GM12872 (cell line): Measurements from ENCODE around the gene LNX1.

ENCODE experiments used
- CTCF ChIP-seq: IDR thresholded peaks from 3 replicates; pipeline ENCODE4 v1.5.1; 2011; ENCODE audit warnings: low read depth, mild to moderate bottlenecking, low read length, moderate library complexity; ENCODE audit not compliant: insufficient read depth

LNX1 gene

DNA sequence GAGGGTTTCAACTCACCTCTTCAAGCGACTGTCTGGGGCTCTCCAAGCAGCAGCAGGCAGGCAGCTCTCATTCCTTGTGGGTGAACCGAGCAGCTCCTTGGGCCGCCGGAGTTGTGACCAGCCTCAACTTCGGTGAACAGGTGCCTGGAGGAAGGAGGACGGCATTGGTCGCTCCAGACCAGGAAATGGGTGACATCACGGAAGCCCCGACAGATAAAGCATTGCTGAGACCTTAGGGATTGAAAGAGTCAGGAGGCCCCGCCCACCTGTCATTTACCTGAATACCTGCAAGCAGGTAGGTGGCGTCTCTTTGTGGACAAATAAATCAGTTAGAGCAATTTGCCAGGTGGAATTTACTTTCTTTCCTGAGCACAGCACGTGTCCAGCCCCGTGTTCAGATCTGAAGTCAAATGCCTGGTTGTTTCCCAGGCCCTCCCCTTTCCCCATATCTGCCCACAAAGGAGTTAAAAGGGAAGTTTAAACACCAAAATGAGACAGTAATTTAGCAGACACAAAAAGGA, at the start of gene LNX1:
Gene LNX1 (minus strand): TSS at position 115 of the 521 bp plus-strand sequence. CDS start 17,484 bp downstream, outside the sequence.
- TF ChIP-seq CTCF = no peak

DNA sequence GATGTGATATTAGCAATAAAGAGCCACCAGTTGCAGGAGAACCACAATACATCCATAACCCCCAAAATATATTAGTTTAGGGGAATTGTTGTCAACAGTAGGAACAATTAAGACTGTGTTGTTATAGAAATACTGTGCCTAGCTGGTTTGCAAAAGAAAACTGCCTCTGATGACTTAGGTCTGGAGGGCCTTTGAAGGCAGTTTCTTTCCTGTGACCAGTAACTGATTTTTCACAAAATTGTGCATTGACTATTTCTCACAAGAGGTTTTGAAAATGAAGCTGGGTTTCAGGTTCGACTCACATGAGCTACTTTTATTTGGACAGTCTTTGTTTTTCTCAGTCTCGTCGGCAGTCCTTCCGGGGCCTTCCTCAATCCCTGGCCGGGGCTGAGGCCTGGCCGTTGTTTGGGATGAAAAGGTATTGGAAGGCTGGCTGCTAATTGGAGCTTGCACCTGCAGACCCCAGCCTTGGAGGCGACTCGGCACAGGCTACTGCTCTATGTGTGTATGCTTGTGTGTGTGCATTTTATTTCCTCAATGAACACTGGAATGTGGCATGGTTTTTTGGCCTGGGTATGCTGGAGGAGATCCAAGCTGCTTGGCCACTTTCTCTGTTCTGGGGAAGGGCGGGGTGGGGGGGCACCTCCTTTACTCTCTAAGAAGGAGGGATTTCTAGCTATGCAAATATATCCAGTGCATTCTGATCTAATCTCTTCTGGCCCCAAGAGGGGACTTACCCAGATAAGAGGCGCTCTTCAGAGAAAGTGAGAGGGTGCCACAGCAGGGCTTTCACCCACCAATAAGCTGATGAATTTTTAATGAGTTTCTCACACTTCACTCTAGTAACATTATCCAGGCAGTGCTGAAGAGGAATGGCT, 49.5 kb upstream of the LNX1 start:
- TF ChIP-seq CTCF = no peak

GRCh38 chr4:53638919-53639318, 47.6 kb upstream of the LNX1 start:
- TF ChIP-seq CTCF = no peak

GRCh38 chr4:53637348-53637747, 46.1 kb upstream of the LNX1 start:
- TF ChIP-seq CTCF = no peak

- no peak for TF ChIP-seq CTCF
Measured at GRCh38 chr4:53635697-53636483, 44.6 kb upstream of the LNX1 start.

GRCh38 chr4:53633608-53634007, 42.3 kb upstream of the LNX1 start:
- TF ChIP-seq CTCF = no peak

- TF ChIP-seq CTCF = no peak
Measured at GRCh38 chr4:53629296-53629695, 38.0 kb upstream of the LNX1 start.
